ENCODE measurements around the gene ZNF497. TPM values are rescaled to one million over a fixed set of nuclear protein-coding genes. Genes with fewer than 3 reads are reported as not detected.

Gene ZNF497
- total and polyA plus RNA-seq, 2 of the 13 experiments (the other 11 are each of a cell fraction or from before 2014, with no cell fraction given) = 1.5 to 1.9 TPM

- TF ChIP-seq ZNF766 (CRISPR knock-in tag; IDR thresholded peaks at IDR 0.05; ENCODE audit: borderline replicate concordance) = peak; percentile 54; the same call in 1 of the 2 replicates
- TF ChIP-seq ESRRA (CRISPR knock-in tag; IDR thresholded peaks at IDR 0.05; ENCODE audit: low read depth) = peak; percentile 47; the same call in 1 of the 2 replicates
- TF ChIP-seq ZFP82 (CRISPR knock-in tag; IDR thresholded peaks at IDR 0.05; ENCODE audit: borderline replicate concordance) = peak; percentile 66; the same call in 1 of the 2 replicates
- TF ChIP-seq ZNF264 (CRISPR knock-in tag; IDR thresholded peaks at IDR 0.05) = no peak
- peak; percentile 50 for TF ChIP-seq ARHGAP35 (CRISPR knock-in tag; IDR thresholded peaks at IDR 0.05; ENCODE audit: borderline replicate concordance)
- TF ChIP-seq, protein P1, sequence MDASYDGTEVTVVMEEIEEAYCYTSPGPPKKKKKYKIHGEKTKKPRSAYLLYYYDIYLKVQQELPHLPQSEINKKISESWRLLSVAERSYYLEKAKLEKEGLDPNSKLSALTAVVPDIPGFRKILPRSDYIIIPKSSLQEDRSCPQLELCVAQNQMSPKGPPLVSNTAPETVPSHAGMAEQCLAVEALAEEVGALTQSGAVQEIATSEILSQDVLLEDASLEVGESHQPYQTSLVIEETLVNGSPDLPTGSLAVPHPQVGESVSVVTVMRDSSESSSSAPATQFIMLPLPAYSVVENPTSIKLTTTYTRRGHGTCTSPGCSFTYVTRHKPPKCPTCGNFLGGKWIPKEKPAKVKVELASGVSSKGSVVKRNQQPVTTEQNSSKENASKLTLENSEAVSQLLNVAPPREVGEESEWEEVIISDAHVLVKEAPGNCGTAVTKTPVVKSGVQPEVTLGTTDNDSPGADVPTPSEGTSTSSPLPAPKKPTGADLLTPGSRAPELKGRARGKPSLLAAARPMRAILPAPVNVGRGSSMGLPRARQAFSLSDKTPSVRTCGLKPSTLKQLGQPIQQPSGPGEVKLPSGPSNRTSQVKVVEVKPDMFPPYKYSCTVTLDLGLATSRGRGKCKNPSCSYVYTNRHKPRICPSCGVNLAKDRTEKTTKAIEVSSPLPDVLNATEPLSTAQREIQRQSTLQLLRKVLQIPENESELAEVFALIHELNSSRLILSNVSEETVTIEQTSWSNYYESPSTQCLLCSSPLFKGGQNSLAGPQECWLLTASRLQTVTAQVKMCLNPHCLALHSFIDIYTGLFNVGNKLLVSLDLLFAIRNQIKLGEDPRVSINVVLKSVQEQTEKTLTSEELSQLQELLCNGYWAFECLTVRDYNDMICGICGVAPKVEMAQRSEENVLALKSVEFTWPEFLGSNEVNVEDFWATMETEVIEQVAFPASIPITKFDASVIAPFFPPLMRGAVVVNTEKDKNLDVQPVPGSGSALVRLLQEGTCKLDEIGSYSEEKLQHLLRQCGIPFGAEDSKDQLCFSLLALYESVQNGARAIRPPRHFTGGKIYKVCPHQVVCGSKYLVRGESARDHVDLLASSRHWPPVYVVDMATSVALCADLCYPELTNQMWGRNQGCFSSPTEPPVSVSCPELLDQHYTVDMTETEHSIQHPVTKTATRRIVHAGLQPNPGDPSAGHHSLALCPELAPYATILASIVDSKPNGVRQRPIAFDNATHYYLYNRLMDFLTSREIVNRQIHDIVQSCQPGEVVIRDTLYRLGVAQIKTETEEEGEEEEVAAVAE (CRISPR knock-in tag; IDR thresholded peaks at IDR 0.05; ENCODE audit: borderline replicate concordance) = peak; percentile 100
- no peak for TF ChIP-seq ZNF17 (CRISPR knock-in tag; IDR thresholded peaks at IDR 0.05)
- peak; percentile 23; the same call in 1 of the 2 replicates for TF ChIP-seq ZSCAN25 (CRISPR knock-in tag; IDR thresholded peaks at IDR 0.05)
- 0 out of 2 replicates have a peak, but pooled peaks have one; percentile 29 for TF ChIP-seq RFX5 (IDR thresholded peaks at IDR 0.05; ENCODE audit: low read depth, low read length)
- TF ChIP-seq ZNF775 (CRISPR knock-in tag; IDR thresholded peaks at IDR 0.05; ENCODE audit: borderline replicate concordance) = no peak; the same call in 1 of the 2 replicates
- peak; percentile 90 for TF ChIP-seq NFYB (CRISPR knock-in tag; IDR thresholded peaks at IDR 0.05)
- TF ChIP-seq ZFP36L1 (CRISPR knock-in tag; IDR thresholded peaks at IDR 0.05) = peak; percentile 25; the same call in 1 of the 2 replicates
- peak; percentile 5; the same call in 1 of the 2 replicates for TF ChIP-seq TSC22D2 (CRISPR knock-in tag; IDR thresholded peaks at IDR 0.05; ENCODE audit: borderline replicate concordance)
- TF ChIP-seq, protein P2, sequence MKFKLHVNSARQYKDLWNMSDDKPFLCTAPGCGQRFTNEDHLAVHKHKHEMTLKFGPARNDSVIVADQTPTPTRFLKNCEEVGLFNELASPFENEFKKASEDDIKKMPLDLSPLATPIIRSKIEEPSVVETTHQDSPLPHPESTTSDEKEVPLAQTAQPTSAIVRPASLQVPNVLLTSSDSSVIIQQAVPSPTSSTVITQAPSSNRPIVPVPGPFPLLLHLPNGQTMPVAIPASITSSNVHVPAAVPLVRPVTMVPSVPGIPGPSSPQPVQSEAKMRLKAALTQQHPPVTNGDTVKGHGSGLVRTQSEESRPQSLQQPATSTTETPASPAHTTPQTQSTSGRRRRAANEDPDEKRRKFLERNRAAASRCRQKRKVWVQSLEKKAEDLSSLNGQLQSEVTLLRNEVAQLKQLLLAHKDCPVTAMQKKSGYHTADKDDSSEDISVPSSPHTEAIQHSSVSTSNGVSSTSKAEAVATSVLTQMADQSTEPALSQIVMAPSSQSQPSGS (CRISPR knock-in tag; IDR thresholded peaks at IDR 0.05) = 0 out of 2 replicates have a peak, but pooled peaks have one; percentile 26
- peak; percentile 67 for TF ChIP-seq ZNF781 (CRISPR knock-in tag; IDR thresholded peaks at IDR 0.05; ENCODE audit: borderline replicate concordance, not compliant biosample characterization)
- no peak; the same call in 1 of the 2 replicates for TF ChIP-seq SIX4 (CRISPR knock-in tag; IDR thresholded peaks at IDR 0.05)
- TF ChIP-seq MEF2D (CRISPR knock-in tag; IDR thresholded peaks at IDR 0.05) = peak; percentile 40; the same call in 1 of the 2 replicates
- peak; percentile 84 for TF ChIP-seq TARDBP (CRISPR knock-in tag; IDR thresholded peaks at IDR 0.05)
- TF ChIP-seq ZIK1 (CRISPR knock-in tag; IDR thresholded peaks at IDR 0.05; ENCODE audit: borderline replicate concordance, low read depth) = peak; percentile 26; the same call in 1 of the 2 replicates
- TF ChIP-seq ZNF530 (CRISPR knock-in tag; IDR thresholded peaks at IDR 0.05; ENCODE audit: low read depth) = 0 out of 2 replicates have a peak, but pooled peaks have one; percentile 38
- TF ChIP-seq KDM5B (CRISPR knock-in tag; IDR thresholded peaks at IDR 0.05; ENCODE audit: borderline replicate concordance) = peak; percentile 86; the same call in 1 of the 2 replicates
Observed at GRCh38 chr19:58386576-58387337, 24.2 kb upstream of the ZNF497 start, which contains the start of gene RPS5 (continued).
